Right lung (tissue), 5 donors: ENCODE measurements around the gene TIMM17A. TPM values are rescaled to one million over a fixed set of nuclear protein-coding genes. Genes with fewer than 3 reads are reported as not detected.
"Not testable (repeated sequence)": the region's sequence is repeated elsewhere in the genome, so short reads cannot be mapped to it uniquely, and the experiment has no call there.

Source experiments
- DNase-seq, 2 donors: peaks; one replicate each; pipeline ENCODE4 v3.0.0-alpha.2; 2013
- polyA plus RNA-seq, 5 donors: library from polyadenylated mRNA; unstranded; fragments of 120-200 nt; gene quantifications; one replicate each; pipeline versions ENCODE4 v1.2.1 to v1.2.3, GENCODE V29; 2013; ENCODE audit warnings: inconsistent platforms in 1 of 5, low replicate concordance in 1 of 5; ENCODE audit not compliant: insufficient read length in 5 of 5, insufficient read depth in 1 of 5

The TIMM17A gene
- polyA plus RNA-seq, 5 donors = 46.5 to 54.9 (median 51.1) TPM

- no peak for DNase-seq
Observed at GRCh38 chr1:201938440-201939035, 16.8 kb upstream of the TIMM17A start.

DNA sequence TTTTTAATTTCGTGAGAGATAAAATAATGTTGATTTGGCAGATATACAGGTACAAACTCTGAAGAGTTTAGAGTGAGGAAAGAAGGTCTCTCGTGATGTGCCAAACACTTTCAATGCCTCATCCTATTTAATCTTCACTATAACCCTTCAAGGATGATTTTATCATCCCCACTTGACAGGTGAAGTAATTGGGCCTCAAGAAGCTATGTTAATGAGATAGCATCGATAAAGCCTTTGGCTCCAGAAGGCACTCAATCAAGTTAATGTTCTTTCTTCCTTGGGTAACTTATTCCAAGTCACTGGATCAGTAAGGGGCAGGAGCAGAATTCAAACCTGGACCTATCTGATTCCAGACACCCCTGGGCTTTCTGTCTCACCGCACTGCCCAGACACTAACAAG is 16.2 kb upstream of the TIMM17A start:
- no peak for DNase-seq

GRCh38 chr1:201939574-201939973 is 15.7 kb upstream of the TIMM17A start:
- DNase-seq = no peak

- DNase-seq = not testable (repeated sequence)
Observed at GRCh38 chr1:201940316-201940715, 15.0 kb upstream of the TIMM17A start.

DNA sequence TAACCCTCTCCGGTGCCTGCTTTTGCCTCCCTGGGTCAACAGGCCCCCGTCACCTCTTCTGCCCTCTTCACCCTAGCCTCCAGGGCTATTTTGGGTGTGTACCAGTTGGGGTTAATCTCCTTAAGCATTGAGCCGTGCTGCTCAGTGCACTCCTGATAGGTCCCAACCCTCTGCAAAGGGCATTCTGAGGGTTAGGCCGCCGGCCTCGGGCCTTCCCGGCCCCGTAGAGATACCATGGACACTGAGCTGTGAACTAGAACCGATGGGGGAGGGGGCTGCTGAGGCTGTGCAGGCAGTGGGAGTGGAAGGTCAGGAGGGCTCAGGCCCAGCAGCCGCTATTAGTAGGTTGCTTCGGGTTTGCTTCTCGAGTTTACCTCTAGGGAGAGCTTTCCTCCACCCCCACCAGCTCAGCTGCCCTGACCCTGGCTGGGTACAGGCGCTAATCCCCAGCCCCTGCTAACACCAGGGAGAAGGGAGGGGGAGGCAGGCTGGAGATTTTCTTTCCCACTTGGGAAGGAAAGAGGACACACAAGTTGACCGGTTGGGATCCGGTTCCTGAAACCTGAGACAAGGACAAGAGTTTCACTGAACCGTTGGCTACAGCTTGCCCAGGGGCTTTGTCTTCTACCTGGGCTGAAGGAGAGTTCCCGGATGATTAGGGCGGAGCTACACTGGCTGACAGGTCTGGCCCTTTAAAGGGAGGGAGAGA is 13.7 kb upstream of the TIMM17A start:
- no peak for DNase-seq

DNA sequence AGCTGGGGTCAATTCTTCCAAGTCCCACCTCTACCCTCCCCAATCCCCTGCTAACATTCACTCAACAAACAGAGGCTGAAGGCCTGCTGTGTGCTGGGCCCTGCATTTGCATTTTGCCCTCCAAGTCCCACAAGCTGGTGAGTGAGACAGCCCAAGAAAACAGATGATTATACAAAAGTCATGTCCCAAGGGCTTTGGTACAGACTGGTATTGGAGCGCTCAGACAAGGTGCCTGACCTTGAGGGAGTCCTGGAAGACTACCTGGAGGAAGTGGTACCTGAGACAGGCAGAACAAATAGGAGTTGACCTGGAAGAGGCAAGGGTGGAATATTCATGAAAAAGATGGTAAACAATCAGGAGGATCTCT is 13.2 kb upstream of the TIMM17A start:
- no peak for DNase-seq

GRCh38 chr1:201944002-201944401 is 11.3 kb upstream of the TIMM17A start:
- no peak for DNase-seq

DNA sequence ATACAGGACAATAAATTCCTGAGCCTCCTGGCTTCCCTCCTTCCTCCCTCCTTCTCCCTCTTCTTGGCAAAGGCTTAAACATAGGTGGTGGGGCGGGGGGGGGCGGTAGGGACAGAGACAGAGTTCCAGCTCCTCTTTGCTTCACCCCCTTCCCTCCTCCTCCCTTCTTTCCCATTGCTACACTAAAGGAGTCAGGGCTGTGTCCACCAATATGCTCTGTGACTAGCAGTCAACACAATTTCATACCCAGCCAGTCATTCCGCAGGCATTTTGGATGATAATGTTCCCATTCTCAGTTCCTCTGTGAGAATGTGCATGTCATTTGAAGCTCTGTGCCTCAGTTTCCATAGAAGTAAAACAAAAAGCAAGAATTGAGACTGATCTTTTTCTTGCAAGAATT is 10.7 kb upstream of the TIMM17A start:
- DNase-seq = no peak

GRCh38 chr1:201945157-201945556 is 10.1 kb upstream of the TIMM17A start:
- DNase-seq = no peak

DNA sequence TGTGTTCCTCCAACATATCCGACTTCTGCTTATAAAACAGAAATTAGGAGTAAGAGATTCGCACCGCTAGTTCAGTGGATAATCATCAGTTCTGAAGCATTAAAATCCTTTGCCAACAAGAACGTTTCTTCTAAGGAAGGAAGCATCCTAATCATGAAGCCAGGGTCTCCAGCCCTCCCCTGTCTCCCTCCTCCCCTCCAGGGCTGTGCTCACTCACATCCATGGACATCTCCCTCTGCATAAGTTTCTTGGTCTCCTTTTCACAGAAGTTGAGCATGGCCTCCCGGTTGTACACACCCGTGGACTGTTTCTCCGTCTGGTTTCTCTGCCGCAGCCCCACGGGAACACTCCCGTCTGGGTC is 9.5 kb upstream of the TIMM17A start:
- DNase-seq = no peak

GRCh38 chr1:201946224-201946908 is 8.9 kb upstream of the TIMM17A start, which contains the start of gene LMOD1:
LMOD1 (minus strand) TSS chr1:201946548; CDS start chr1:201946340, 208 bp downstream.
- DNase-seq = peak; percentile 79 to 82

GRCh38 chr1:201947697-201948008 is 7.7 kb upstream of the TIMM17A start:
- DNase-seq = no peak

DNA sequence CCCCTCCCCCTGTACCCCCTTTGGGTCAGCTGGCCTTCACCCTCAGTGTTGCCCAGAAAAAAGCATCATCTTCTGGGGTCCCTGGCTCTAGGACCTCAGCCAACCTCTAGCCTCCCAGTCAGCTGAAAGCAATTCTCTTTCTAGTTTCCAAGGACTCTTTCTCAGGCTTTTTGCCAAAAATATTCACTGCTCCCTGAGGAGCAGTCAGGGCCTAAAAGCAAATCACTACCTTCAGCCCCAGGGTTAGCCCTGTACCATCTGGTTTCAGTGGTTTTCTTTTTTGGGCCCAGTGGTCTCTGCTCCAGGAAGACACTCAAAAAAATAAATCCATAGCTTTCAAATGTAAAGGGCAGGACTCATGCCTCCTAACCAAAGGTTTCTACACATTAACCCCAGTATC is 5.8 kb upstream of the TIMM17A start:
- DNase-seq = no peak

DNA sequence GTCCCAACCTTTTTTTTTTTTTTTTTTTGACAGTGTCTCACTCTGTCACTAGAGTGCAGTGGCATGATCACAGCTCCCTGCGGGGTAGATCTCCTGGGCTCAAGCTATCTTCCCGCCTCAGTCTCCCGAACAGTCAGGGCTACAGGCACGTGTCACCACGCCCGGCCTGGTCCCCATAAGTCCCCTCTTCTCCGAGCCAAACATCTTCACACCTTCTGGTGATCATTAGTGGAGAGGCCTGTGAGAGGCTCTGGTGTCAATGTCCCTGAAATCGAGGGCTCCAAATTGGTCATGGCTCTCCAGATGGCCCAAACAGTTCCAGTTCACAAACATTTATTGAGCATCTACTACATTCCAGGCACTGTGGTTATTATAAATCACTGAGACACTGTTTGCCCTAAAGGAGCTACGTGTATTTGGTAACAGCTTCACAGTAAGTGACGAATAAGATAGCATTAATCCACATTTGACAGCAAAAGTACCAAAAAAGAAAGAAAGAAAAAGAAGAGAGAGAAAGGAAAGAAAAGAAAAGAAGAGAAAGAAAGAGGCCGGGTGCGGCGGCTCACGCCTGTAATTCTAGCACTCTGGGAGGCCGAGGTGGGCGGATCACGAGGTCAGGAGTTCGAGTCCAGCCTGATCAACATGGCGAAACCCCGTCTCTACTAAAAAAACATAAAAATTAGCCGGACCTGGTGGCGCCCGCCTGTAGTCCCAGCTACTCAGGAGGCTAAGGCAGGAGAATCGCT is 867 bp upstream of the TIMM17A start:
- no peak for DNase-seq

- DNase-seq = no peak
Observed at GRCh38 chr1:201955729-201956143, 433 bp downstream of the TIMM17A start.

- no peak for DNase-seq
Observed at GRCh38 chr1:201958348-201958747, 3.0 kb downstream of the TIMM17A start.

DNA sequence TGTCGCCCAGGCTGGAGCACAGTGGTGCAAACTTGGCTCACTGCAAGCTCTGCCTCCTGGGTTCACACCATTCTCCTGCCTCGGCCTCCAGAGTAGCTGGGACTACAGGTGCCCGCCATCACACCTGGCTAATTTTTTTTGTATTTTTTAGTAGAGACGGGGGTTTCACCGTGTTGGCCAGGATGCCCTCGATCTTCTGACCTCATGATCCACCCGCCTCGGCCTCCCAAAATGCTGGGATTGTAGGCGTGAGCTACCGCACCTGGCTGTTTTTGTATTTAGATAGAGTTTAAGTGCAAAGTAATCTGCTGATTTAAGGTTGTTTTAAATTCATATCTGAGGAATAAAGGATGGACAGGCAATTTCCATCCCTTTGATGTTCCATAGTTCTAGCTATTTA is 7.1 kb downstream of the TIMM17A start:
- not testable (repeated sequence) for DNase-seq

DNA sequence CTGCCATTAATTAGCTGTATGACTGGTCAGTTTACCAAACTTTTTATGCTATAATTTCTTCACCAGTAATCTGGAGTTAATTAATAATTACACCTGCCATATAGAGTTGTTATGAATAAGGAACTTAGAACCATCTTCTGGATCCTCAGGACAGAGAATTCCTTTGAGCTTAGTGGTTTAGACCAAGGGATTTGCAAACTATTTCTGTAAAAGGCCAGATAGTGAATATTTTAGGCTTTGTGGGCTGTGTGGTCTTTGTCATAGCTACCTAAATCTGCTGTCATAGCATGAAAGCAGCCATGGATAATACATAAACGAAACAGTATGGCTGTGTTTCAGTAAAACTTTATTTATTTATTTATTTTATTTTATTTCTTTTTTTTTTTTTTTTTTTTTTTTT is 9.0 kb downstream of the TIMM17A start:
- no peak for DNase-seq

DNA sequence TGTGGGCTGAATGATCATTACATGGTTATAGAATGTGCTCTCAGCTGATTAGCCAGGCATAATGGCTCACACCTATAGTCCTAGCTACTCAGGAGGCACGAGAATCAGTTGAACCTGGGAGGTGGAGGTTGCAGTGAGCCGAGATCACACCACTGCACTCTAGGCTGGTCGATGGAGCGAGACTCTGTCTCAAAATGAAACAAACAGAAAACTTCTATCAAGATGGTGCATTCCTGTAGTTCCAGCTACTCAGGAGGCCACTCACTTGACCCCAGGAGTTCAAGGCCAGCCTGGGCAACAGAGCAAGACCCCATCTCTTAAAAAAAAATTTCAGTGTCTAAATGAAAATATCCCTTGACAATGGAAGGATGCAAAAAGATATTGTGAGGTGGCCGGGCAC is 10.9 kb downstream of the TIMM17A start:
- no peak for DNase-seq

GRCh38 chr1:201968202-201968925 is 13.1 kb downstream of the TIMM17A start:
- no peak for DNase-seq

DNA sequence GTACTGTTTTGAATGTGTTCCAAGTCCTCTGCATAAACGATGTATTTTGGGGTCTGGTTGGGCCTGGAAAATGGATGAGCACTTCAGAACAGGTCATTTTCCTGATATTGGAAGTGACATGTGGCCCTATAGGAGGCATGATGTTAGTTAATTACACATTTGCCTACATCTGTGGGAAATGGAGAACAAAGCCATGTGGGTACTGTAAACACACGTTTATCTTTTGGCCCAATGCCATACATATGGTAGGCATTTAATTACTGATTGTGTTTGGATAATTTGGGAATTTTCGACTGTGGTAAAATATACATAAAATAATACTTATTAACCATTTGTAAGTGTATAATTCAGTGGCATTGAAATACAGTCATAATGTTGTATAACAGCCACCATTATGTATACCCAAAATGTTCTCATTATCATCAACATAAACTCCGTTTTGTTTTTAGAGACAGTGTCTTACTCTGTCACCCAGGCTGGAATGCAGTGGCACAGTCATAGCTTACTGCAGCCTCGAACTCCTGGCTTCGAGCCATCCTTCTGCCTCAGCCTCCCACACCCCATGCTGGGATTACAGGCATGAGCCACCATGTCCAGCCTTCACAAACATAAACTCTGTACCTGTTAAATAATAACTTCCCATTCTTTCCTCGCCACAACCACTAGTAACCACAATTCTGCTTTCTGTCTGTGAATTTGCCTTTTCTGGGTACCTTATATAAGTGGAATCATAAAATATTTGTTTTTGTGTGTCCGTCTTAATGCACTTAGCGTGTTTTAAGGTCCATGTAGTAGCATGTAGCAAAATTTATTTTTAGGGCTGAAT is 15.2 kb downstream of the TIMM17A start:
- DNase-seq = no peak
